ENCODE measurements around the gene GATAD2A. TPM values are rescaled to one million over a fixed set of nuclear protein-coding genes. Genes with fewer than 3 reads are reported as not detected.

The GATAD2A gene
- total and polyA plus RNA-seq, 2 of the 8 experiments (the other 6 are each of a cell fraction or from before 2014, with no cell fraction given), result 38.4 to 205 TPM

GRCh38 chr19:19447536-19448237 is 42.2 kb downstream of the GATAD2A start (continued):
- TF ChIP-seq TBP (IDR thresholded peaks at IDR 0.05; ENCODE audit: low read depth, low read length), result no peak

Data from H1 (cell line).